Measurements from ENCODE around the gene CYP2U1.

DNA sequence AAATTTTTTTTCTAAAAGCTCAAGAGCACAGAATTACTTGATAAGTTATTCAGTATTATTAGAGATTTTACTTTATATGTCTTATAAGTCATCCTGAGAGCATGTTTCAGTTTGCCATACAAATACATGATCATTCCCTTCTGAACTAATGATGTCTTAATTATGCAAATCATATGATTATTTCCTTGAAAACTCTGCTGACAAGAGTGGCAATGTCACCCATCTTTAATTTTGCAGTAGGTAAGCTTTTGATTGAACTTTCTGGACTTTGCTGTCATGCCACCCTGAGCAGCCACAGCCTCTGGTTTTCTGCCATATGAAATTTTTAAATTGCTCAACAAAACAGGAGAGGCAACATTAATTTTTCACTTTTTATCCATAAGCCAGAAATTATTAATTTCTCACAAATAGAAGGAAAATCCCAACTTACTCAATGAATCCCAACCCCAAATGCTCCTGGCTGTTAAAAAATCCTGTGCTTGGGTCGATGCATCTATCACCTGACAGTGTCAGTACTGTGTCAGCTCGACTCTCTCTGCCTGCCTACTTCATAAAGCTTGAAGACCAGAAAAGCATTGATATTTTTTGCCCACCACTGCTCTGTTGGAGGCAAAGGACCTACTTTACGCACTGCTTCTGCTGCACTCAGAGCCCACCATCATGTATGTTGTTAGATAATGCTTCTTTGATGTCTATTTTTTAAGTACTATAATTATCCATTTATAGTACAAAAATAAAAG lies 46.8 kb downstream of the CYP2U1 start:
- TF ChIP-seq CTCF (IDR thresholded peaks at IDR 0.05; ENCODE audit: low read length), result no peak
- no peak for TF ChIP-seq EZH2 (IDR thresholded peaks at IDR 0.05; ENCODE audit: borderline replicate concordance, low read length)
